ENCODE measurements around the gene LOXL3.

The LOXL3 gene

GRCh38 chr2:74529357-74530238 is 24.1 kb downstream of the LOXL3 start, which contains the start of the genes AUP1 and HTRA2 (continued):
- TF ChIP-seq YY2 (tag by site-specific recombination; IDR thresholded peaks at IDR 0.05) (peak; percentile 77), HIC1 (tag by site-specific recombination; IDR thresholded peaks at IDR 0.05) (no peak), ZNF394 (tag by site-specific recombination; IDR thresholded peaks at IDR 0.05; ENCODE audit: borderline replicate concordance) (peak; percentile 67; the same call in 1 of the 2 replicates), RBAK (tag by site-specific recombination; IDR thresholded peaks at IDR 0.05) (no peak), ZNF677 (tag by site-specific recombination; IDR thresholded peaks at IDR 0.05) (no peak), ZNF302 (tag by site-specific recombination; IDR thresholded peaks at IDR 0.05; ENCODE audit: low read depth) (no peak), KLF17 (tag by site-specific recombination; IDR thresholded peaks at IDR 0.05) (peak; percentile 54), PRDM10 (tag by site-specific recombination; IDR thresholded peaks at IDR 0.05) (peak; percentile 86)

GRCh38 chr2:74528600-74529356 is 25.0 kb downstream of the LOXL3 start:
- POLR2A ChIA-PET = interaction anchor here (0.6 to 2.4 kb wide), 12 partner anchors 8 to 77 kb away, joined by 3 to 18 read pairs (median 7); partner anchors contain the start of genes CCDC142, MRPL53, PCGF1 and TTC31
- CTCF ChIA-PET = interaction anchor here (0.6 to 1.5 kb wide), 7 partner anchors 9 to 60 kb away, joined by 3 to 11 read pairs (median 3); partner anchors contain the start of genes CCDC142 and TTC31
- Histone ChIP-seq H3K27ac (ENCODE audit: extremely low read depth, low read depth, low read length) (peak overlapping the region; percentile 72), H3K9me3 (ENCODE audit: control insufficient read depth, insufficient read depth, low read depth, low read length) (no peaks in the 10 kb centered on the region), H3K36me3 (ENCODE audit: control insufficient read depth in 2 of 2, insufficient read depth in 1 of 2, low read length in 2 of 2) (peaks cover 7 to 66% of the 10 kb centered on the region in 2 experiments; a peak in 1 of 3 replicates), H3K4me1 (ENCODE audit: control insufficient read depth, insufficient read depth, low read length) (no peaks in the 10 kb centered on the region; the same call in 1 of the 2 replicates), H3K4me3 (ENCODE audit: low read depth, low read length) (peak overlapping the region; percentile 57)
- TF ChIP-seq ZNF514 (tag by site-specific recombination; IDR thresholded peaks at IDR 0.05) (no peak), SCRT2 (tag by site-specific recombination; IDR thresholded peaks at IDR 0.05) (peak; percentile 95), ZNF843 (tag by site-specific recombination; IDR thresholded peaks at IDR 0.05) (no peak), YY2 (tag by site-specific recombination; IDR thresholded peaks at IDR 0.05) (no peak), ZNF146 (tag by site-specific recombination; IDR thresholded peaks at IDR 0.05) (no peak), SP7 (tag by site-specific recombination; IDR thresholded peaks at IDR 0.05) (no peak), ZNF549 (tag by site-specific recombination; IDR thresholded peaks at IDR 0.05) (no peak), ZNF645 (tag by site-specific recombination; IDR thresholded peaks at IDR 0.05) (no peak), ZNF621 (tag by site-specific recombination; IDR thresholded peaks at IDR 0.05) (no peak), ZSCAN5A (tag by site-specific recombination; IDR thresholded peaks at IDR 0.05) (no peak), MZF1 (tag by site-specific recombination; IDR thresholded peaks at IDR 0.05; ENCODE audit: borderline replicate concordance) (no peak), GLI2 (tag by site-specific recombination; IDR thresholded peaks at IDR 0.05; ENCODE audit: borderline replicate concordance, low read depth) (no peak), ZNF394 (tag by site-specific recombination; IDR thresholded peaks at IDR 0.05; ENCODE audit: borderline replicate concordance) (no peak), HOXC10 (CRISPR knock-in tag; IDR thresholded peaks at IDR 0.05) (0 out of 2 replicates have a peak, but pooled peaks have one; percentile 31), ZBTB48 (tag by site-specific recombination; IDR thresholded peaks at IDR 0.05) (no peak), GLIS2 (tag by site-specific recombination; IDR thresholded peaks at IDR 0.05) (0 out of 2 replicates have a peak, but pooled peaks have one; percentile 18), ZNF391 (tag by site-specific recombination; IDR thresholded peaks at IDR 0.05; ENCODE audit: borderline replicate concordance, low read depth) (no peak), ZBTB7A (tag by site-specific recombination; IDR thresholded peaks at IDR 0.05; ENCODE audit: low read depth) (0 out of 2 replicates have a peak, but pooled peaks have one; percentile 20)
